PC-3 (cell line): Measurements from ENCODE around the gene SLCO3A1.

ENCODE experiments used
- EZH2 ChIP-seq: fragments of 300-600 bp; sonication (generic); IDR thresholded peaks from one replicate; pipeline ENCODE4 v1.6.1; 2017; ENCODE audit warnings: antibody characterized with exemption, mild to moderate bottlenecking, low read length; ENCODE audit not compliant: unreplicated experiment
- EZH2phosphoT487 ChIP-seq: fragments of 300-600 bp; sonication (generic); IDR thresholded peaks from 2 replicates; pipeline ENCODE4 v1.6.1; 2018; ENCODE audit warnings: mild to moderate bottlenecking, antibody characterized with exemption, low read length, borderline replicate concordance
- TF ChIP-seq, protein P1 (sequence below): fragments of 300-600 bp; sonication (generic); conservative IDR thresholded peaks from 2 replicates; pipeline ENCODE4 v1.5.1; 2017; ENCODE audit warnings: antibody characterized with exemption, low read depth, mild to moderate bottlenecking, low read length

DNA sequence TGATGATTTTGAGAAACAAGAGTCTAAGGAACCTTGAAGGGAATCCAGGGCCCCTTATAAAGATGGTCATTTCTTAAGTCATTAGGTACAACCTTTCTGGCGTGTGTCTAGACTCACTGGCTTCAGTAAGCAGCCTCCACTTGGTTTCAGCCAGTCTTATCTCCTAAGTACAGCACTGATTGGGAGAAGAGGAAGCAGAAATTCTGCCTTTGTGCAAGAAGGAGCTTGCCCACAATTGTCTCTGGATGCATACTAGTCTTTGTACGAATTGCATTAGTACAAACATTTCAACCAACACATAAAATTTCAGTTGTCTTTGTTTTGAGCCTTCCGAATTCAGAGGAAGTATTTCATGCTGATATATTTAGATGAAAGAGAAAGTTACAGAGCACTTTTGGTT is 139.4 kb downstream of the SLCO3A1 start:
- no peak for TF ChIP-seq EZH2
- TF ChIP-seq, protein P1, sequence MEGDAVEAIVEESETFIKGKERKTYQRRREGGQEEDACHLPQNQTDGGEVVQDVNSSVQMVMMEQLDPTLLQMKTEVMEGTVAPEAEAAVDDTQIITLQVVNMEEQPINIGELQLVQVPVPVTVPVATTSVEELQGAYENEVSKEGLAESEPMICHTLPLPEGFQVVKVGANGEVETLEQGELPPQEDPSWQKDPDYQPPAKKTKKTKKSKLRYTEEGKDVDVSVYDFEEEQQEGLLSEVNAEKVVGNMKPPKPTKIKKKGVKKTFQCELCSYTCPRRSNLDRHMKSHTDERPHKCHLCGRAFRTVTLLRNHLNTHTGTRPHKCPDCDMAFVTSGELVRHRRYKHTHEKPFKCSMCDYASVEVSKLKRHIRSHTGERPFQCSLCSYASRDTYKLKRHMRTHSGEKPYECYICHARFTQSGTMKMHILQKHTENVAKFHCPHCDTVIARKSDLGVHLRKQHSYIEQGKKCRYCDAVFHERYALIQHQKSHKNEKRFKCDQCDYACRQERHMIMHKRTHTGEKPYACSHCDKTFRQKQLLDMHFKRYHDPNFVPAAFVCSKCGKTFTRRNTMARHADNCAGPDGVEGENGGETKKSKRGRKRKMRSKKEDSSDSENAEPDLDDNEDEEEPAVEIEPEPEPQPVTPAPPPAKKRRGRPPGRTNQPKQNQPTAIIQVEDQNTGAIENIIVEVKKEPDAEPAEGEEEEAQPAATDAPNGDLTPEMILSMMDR: no peak
- no peak for TF ChIP-seq EZH2phosphoT487
